Ectodermal cell (in vitro differentiated cells): Measurements from ENCODE around the gene MTO1.
"Not testable (repeated sequence)": the region's sequence is repeated elsewhere in the genome, so short reads cannot be mapped to it uniquely, and the experiment has no call there.

Experiments used
- H3K27ac ChIP-seq: 2 replicates; pipeline ENCODE4 v1.7.0; 2013; ENCODE audit warnings: mild to moderate bottlenecking, low read depth, low read length; ENCODE audit not compliant: insufficient read depth, poor library complexity, severe bottlenecking
- H3K27me3 ChIP-seq: 2 replicates; pipeline ENCODE4 v1.7.0; 2013; ENCODE audit warnings: mild to moderate bottlenecking, low read length; ENCODE audit not compliant: insufficient read depth, control insufficient read depth, poor library complexity, severe bottlenecking
- H3K36me3 ChIP-seq: one replicate; pipeline ENCODE4 v1.7.0; 2013; ENCODE audit warnings: low read length; ENCODE audit not compliant: control insufficient read depth, insufficient read depth
- H3K4me1 ChIP-seq: one replicate; pipeline ENCODE4 v1.7.0; 2013; ENCODE audit warnings: low read length; ENCODE audit not compliant: control insufficient read depth, insufficient read depth
- H3K4me3 ChIP-seq: 2 replicates; pipeline ENCODE4 v1.7.0; 2013; ENCODE audit warnings: low read depth, low read length, control low read depth; ENCODE audit not compliant: insufficient read depth
- H3K9me3 ChIP-seq: 2 replicates; pipeline ENCODE4 v1.7.0; 2013; ENCODE audit warnings: mild to moderate bottlenecking, low read length, moderate library complexity; ENCODE audit not compliant: control insufficient read depth
- WGBS, 2 experiments: methylation state at CpG; one replicate each; pipeline ENCODE4 v1.1.7; 2013; ENCODE audit warnings: missing lambda C conversion rate in 2 of 2; 5-methylcytosine and 5-hydroxymethylcytosine counted together

MTO1 gene

DNA sequence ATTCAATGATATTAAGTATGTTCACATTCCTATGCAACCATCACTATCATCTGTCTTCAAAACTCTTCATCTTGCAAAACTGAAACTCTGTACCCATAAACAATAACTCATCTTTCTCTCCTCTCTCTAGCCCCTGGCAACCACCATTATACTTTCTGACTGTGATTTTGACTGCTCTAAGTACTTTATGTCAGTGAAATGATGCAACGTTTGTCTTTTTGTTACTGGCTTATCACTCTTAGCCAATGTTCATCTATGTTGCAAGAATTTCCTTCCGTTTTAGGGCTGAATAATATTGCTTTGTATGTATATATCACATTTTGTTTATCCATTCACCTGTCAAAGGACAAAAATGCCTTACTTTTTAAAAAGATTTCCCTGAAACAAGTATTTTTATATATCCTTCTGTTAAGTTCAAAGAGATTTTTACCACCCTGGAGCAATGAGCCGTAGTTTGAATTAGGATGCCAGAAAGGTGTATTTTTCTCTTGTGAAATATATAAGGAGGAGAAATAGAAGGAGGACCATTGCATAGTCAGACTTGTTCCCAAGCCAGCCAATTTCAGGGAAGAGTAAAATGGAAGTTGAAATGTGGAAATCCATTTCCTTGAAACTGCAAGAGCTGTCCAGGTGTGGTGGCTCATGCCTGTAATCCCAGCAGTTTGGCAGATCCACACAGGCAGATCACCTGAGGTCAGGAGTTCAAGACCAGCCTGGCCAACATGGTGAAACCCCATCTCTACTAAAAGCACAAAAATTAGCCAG, 5.5 kb upstream of the MTO1 start:
- Histone ChIP-seq H3K4me1 (no peaks in the 10 kb centered on the region), H3K9me3 (no peaks in the 10 kb centered on the region), H3K27ac (no peak overlapping the region), H3K4me3 (no peak overlapping the region), H3K27me3 (peaks cover 21% of the 10 kb centered on the region), H3K36me3 (no peaks in the 10 kb centered on the region)
- WGBS, 2 experiments, result 85 to 98% methylated on average over 2 of the region's 3 CpGs

GRCh38 chr6:73459474-73459873, 2.1 kb upstream of the MTO1 start:
- H3K27me3 ChIP-seq, H3K4me1 ChIP-seq, H3K36me3 ChIP-seq, H3K9me3 ChIP-seq, H3K4me3 ChIP-seq, H3K27ac ChIP-seq: not testable (repeated sequence)
- 92% methylated on average over 7 of the region's 7 CpGs for WGBS, 2 experiments

- H3K4me1 ChIP-seq, result no peaks in the 10 kb centered on the region
- no peaks in the 10 kb centered on the region for H3K27me3 ChIP-seq
- no peaks in the 10 kb centered on the region for H3K36me3 ChIP-seq
- no peaks in the 10 kb centered on the region for H3K9me3 ChIP-seq
- WGBS, 2 experiments, result 80 to 84% methylated on average over 5 of the region's 5 CpGs
- H3K4me3 ChIP-seq, result no peak overlapping the region
- no peak overlapping the region for H3K27ac ChIP-seq
Observed at GRCh38 chr6:73460056-73460455, 1.5 kb upstream of the MTO1 start.

DNA sequence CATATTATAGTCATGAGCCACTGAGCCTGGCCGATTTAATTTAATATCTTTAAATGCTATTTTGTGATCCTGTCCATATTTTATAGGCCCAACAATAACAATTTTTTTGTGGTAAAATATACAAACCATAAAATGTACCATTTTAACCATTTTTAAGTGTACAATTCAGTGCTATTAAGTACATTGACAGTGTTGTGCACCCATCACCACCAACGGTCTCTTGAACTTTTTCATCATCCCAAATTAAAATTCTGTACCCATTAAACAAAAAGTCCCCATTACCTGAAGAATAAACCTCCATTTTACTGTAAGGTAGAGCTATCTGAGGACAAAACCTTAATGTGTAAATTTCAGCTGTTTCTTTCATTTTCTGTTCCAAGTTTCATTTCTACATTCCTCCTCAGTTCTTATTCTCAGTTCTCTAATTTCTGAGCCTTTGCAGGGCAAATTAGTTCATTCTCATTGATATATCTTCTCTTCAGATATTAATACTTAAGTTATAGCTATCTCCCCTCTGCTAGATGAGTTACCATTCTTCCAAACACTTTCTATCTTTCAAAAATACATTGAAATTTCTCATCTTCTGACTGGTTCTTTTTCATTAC, 10.3 kb downstream of the MTO1 start:
- 93 to 97% methylated on average over 2 of the region's 2 CpGs for WGBS, 2 experiments
- peaks cover 3% of the 10 kb centered on the region for H3K36me3 ChIP-seq
- H3K4me3 ChIP-seq, result no peak overlapping the region

DNA sequence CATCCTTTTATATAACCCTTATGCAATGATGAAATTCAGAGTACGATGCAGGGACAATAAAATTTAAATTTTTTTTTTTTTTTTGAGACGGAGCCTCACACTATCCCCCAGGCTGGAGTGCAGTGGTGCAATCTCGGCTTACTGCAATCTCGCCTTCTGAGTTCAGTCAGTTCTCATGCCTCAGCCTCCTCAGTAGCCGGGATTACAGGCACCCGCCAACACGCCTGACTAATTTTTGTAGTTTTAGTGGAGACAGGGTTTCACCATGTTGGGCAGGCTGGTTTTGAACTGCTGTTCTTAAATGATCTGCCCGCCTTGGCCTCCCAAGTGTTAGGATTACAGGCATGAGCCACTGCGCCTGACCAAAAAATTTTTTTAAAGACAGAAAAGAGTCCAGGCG, 15.2 kb downstream of the MTO1 start:
- H3K27me3 ChIP-seq, result no peaks in the 10 kb centered on the region
- no peaks in the 10 kb centered on the region for H3K4me1 ChIP-seq
- H3K27ac ChIP-seq, result no peak overlapping the region
- 95 to 96% methylated on average over 10 of the region's 10 CpGs for WGBS, 2 experiments
- H3K9me3 ChIP-seq, result no peaks in the 10 kb centered on the region
- peaks cover 13% of the 10 kb centered on the region for H3K36me3 ChIP-seq
- no peak overlapping the region for H3K4me3 ChIP-seq

More for the DNA sequence above, 10.3 kb downstream of the MTO1 start:
- Histone ChIP-seq H3K27ac (no peak overlapping the region), H3K4me1 (no peaks in the 10 kb centered on the region), H3K9me3 (no peaks in the 10 kb centered on the region), H3K27me3 (no peaks in the 10 kb centered on the region)

- Histone ChIP-seq H3K27ac (no peak overlapping the region), H3K4me3 (no peak overlapping the region), H3K4me1 (no peaks in the 10 kb centered on the region), H3K27me3 (no peaks in the 10 kb centered on the region), H3K9me3 (no peaks in the 10 kb centered on the region), H3K36me3 (peaks cover 17% of the 10 kb centered on the region)
- 98% methylated on average over 3 of the region's 4 CpGs for WGBS, 2 experiments
Observed at GRCh38 chr6:73477407-73477806, 15.9 kb downstream of the MTO1 start.

GRCh38 chr6:73481969-73482368, 20.4 kb downstream of the MTO1 start:
- H3K36me3 ChIP-seq, result peaks cover 29% of the 10 kb centered on the region
- H3K27ac ChIP-seq, result no peak overlapping the region
- H3K27me3 ChIP-seq, result no peaks in the 10 kb centered on the region
- no peaks in the 10 kb centered on the region for H3K9me3 ChIP-seq
- H3K4me3 ChIP-seq, result no peak overlapping the region
- H3K4me1 ChIP-seq, result no peaks in the 10 kb centered on the region
- 93% methylated on average over 12 of the region's 12 CpGs for WGBS, 2 experiments

GRCh38 chr6:73484438-73484837, 22.9 kb downstream of the MTO1 start:
- Histone ChIP-seq H3K36me3 (peaks cover 31% of the 10 kb centered on the region), H3K27me3 (no peaks in the 10 kb centered on the region), H3K9me3 (no peaks in the 10 kb centered on the region), H3K4me1 (no peaks in the 10 kb centered on the region), H3K27ac (no peak overlapping the region), H3K4me3 (no peak overlapping the region)
- 91 to 94% methylated on average over 2 of the region's 2 CpGs for WGBS, 2 experiments

GRCh38 chr6:73487473-73487872, 25.9 kb downstream of the MTO1 start:
- H3K27me3 ChIP-seq, result no peaks in the 10 kb centered on the region
- H3K9me3 ChIP-seq, result no peaks in the 10 kb centered on the region
- H3K4me3 ChIP-seq, result no peak overlapping the region
- H3K4me1 ChIP-seq, result no peaks in the 10 kb centered on the region
- H3K36me3 ChIP-seq, result peaks cover 18% of the 10 kb centered on the region
- WGBS, 2 experiments, result 94 to 97% methylated on average over 7 of the region's 7 CpGs
- H3K27ac ChIP-seq, result no peak overlapping the region

GRCh38 chr6:73491377-73491776, 29.8 kb downstream of the MTO1 start:
- H3K9me3 ChIP-seq, result no peaks in the 10 kb centered on the region
- H3K36me3 ChIP-seq, result peaks cover 8% of the 10 kb centered on the region
- no peak overlapping the region for H3K4me3 ChIP-seq

More at GRCh38 chr6:73491377-73491776, 29.8 kb downstream of the MTO1 start:
- H3K27me3 ChIP-seq, result no peaks in the 10 kb centered on the region
- H3K27ac ChIP-seq, result no peak overlapping the region
- no peaks in the 10 kb centered on the region for H3K4me1 ChIP-seq
